WTC11 (cell line): ENCODE data around the gene RBM47. TPM values are rescaled to one million over a fixed set of nuclear protein-coding genes. Genes with fewer than 3 reads are reported as not detected.

ENCODE experiments used
- ATAC-seq: fragments of 200-7000 bp; cut with Tn5 transposase; 2 replicates; pipeline ENCODE4 v1.10.0; 2021; ENCODE audit warnings: mild to moderate bottlenecking, moderate library complexity
- CTCF ChIA-PET: fragments of 300-600 bp; sonication (Branson Sonifier 250); formaldehyde crosslinking; loops from one replicate; lab custom pipeline; 2021; ENCODE audit warnings: antibody characterized with exemption; lab: Charles Lee
- POLR2A ChIA-PET: fragments of 350-600 bp; sonication (Branson Sonifier 250); formaldehyde crosslinking; loops from one replicate; lab custom pipeline; 2021; ENCODE audit warnings: antibody characterized with exemption; lab: Charles Lee
- DNase-seq: peaks from one replicate; pipeline ENCODE4 v3.0.0; 2021; ENCODE audit warnings: low spot score
- H3K27ac Mint-ChIP-seq: 2 replicates; pipeline ENCODE4 v1.8.0; 2021; ENCODE audit warnings: mixed read lengths
- H3K27me3 Mint-ChIP-seq: 2 replicates; pipeline ENCODE4 v1.8.0; 2021; ENCODE audit warnings: low read depth, mild to moderate bottlenecking, moderate library complexity, mixed read lengths
- H3K36me3 Mint-ChIP-seq: 2 replicates; pipeline ENCODE4 v1.8.0; 2021; ENCODE audit warnings: mixed read lengths
- H3K4me1 Mint-ChIP-seq: 2 replicates; pipeline ENCODE4 v1.8.0; 2022; ENCODE audit warnings: mixed read lengths
- H3K4me3 Mint-ChIP-seq: 2 replicates; pipeline ENCODE4 v1.8.0; 2021; ENCODE audit warnings: mild to moderate bottlenecking, moderate library complexity, mixed read lengths
- H3K9me3 Mint-ChIP-seq: 2 replicates; pipeline ENCODE4 v1.8.0; 2021; ENCODE audit warnings: mixed read lengths
- CBFB ChIP-seq: sonication (generic); formaldehyde crosslinking; IDR thresholded peaks from 2 replicates; pipeline ENCODE4 v1.8.1; 2022; ENCODE audit warnings: mild to moderate bottlenecking, low read depth, missing genetic modification reagents
- JAZF1 ChIP-seq: fragments of 250-450 bp; sonication (Bioruptor Pico); IDR thresholded peaks from 2 replicates; pipeline ENCODE4 v1.9.0; 2021; ENCODE audit warnings: moderate library complexity, mild to moderate bottlenecking, inconsistent platforms
- JUN ChIP-seq: sonication (generic); formaldehyde crosslinking; IDR thresholded peaks from 2 replicates; pipeline ENCODE4 v1.8.0; 2023; ENCODE audit warnings: mild to moderate bottlenecking, missing genetic modification reagents
- KAT7 ChIP-seq: sonication (generic); formaldehyde crosslinking; IDR thresholded peaks from 2 replicates; pipeline ENCODE4 v1.8.1; 2023; ENCODE audit warnings: missing genetic modification reagents, mild to moderate bottlenecking, borderline replicate concordance
- NFE2L1 ChIP-seq: sonication (generic); formaldehyde crosslinking; IDR thresholded peaks from 2 replicates; pipeline ENCODE4 v1.8.1; 2023; ENCODE audit warnings: missing genetic modification reagents
- NFYB ChIP-seq: sonication (generic); formaldehyde crosslinking; conservative IDR thresholded peaks from 2 replicates; pipeline ENCODE4 v1.8.0; 2022; ENCODE audit warnings: low read depth, missing genetic modification reagents
- SMAD4 ChIP-seq: sonication (generic); formaldehyde crosslinking; IDR thresholded peaks from 2 replicates; pipeline ENCODE4 v1.8.0; 2022; ENCODE audit warnings: mild to moderate bottlenecking, missing genetic modification reagents
- SOX15 ChIP-seq: fragments of 250-450 bp; sonication (Bioruptor Pico); IDR thresholded peaks from 2 replicates; pipeline ENCODE4 v1.9.0; 2021; ENCODE audit warnings: mild to moderate bottlenecking
- TEAD1 ChIP-seq: sonication (generic); formaldehyde crosslinking; IDR thresholded peaks from 2 replicates; pipeline ENCODE4 v1.8.0; 2022; ENCODE audit warnings: mild to moderate bottlenecking, missing genetic modification reagents
- total RNA-seq: library from RNA; stranded (reverse); gene quantifications from 3 replicates; pipeline ENCODE4 v1.2.3, GENCODE V29; 2021
- TF ChIP-seq, protein P1 (sequence below): sonication (generic); formaldehyde crosslinking; IDR thresholded peaks from 2 replicates; pipeline ENCODE4 v1.8.0; 2022; ENCODE audit warnings: missing genetic modification reagents
- TF ChIP-seq, protein P2 (sequence below): sonication (generic); formaldehyde crosslinking; conservative IDR thresholded peaks from 2 replicates; pipeline ENCODE4 v1.8.1; 2023; ENCODE audit warnings: mild to moderate bottlenecking, low read depth, missing genetic modification reagents, moderate library complexity
- TF ChIP-seq, protein P3 (sequence below): fragments of 250-450 bp; sonication (Bioruptor Pico); IDR thresholded peaks from 2 replicates; pipeline ENCODE4 v1.9.0; 2021; ENCODE audit warnings: mild to moderate bottlenecking
- TF ChIP-seq, protein P4 (sequence below): sonication (generic); formaldehyde crosslinking; IDR thresholded peaks from 2 replicates; pipeline ENCODE4 v1.8.1; 2023; ENCODE audit warnings: mild to moderate bottlenecking, missing genetic modification reagents, borderline replicate concordance
- TF ChIP-seq, protein P5 (sequence below): sonication (generic); formaldehyde crosslinking; conservative IDR thresholded peaks from 2 replicates; pipeline ENCODE4 v1.8.1; 2022; ENCODE audit warnings: mild to moderate bottlenecking, missing genetic modification reagents

Gene RBM47
- total RNA-seq, 1 experiment from 2014 or later: 97.9 TPM

DNA sequence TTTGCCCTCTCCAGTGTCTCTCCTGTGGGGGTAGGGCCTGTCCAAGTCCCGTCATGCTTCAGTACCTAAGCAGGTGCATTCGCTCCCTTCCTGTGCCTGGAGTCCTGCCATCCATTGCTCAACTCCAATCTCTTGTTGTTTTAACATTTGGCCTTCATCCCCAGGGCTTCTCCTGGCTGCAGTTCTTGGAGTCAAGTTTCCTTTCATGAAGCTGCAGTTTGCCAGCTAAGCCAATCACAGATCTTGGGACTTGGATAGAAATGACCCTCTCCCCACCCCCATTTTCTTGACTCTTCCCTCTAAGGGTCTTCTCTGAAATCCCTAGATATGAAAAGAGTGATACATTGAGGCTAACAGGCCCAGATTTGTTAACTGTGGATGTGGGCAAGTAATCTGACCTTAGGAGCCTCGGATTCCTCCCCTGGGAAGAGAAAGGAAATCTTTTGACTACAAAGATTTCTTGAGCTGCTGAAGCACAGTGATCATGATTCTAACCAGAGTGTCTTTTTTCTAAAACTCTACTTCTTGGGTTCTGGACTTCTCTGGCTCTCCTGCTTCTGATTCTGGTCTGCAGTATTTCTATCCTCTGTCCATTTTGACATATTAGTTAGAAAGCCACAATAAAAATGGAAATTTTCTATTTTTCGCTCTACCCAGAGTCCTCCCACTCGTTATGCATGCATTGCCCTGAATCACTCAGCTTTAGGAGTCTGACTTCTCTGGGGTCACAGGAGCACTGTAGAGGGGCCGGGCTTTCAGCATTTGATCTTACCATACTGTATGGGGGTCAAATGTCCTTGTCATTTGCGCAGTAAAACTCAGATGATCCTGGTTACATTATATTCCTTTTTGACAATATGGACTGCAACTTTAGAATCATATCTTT is 233.5 kb downstream of the RBM47 start:
- no peaks in the 10 kb centered on the region; the same call in 1 of the 2 replicates for H3K27me3 Mint-ChIP-seq
- no peaks in the 10 kb centered on the region for H3K36me3 Mint-ChIP-seq
- DNase-seq (no peak), ATAC-seq (peak; percentile 86)
- peak; percentile 39 for TF ChIP-seq NFYB (CRISPR knock-in tag)
- TF ChIP-seq, protein P1, sequence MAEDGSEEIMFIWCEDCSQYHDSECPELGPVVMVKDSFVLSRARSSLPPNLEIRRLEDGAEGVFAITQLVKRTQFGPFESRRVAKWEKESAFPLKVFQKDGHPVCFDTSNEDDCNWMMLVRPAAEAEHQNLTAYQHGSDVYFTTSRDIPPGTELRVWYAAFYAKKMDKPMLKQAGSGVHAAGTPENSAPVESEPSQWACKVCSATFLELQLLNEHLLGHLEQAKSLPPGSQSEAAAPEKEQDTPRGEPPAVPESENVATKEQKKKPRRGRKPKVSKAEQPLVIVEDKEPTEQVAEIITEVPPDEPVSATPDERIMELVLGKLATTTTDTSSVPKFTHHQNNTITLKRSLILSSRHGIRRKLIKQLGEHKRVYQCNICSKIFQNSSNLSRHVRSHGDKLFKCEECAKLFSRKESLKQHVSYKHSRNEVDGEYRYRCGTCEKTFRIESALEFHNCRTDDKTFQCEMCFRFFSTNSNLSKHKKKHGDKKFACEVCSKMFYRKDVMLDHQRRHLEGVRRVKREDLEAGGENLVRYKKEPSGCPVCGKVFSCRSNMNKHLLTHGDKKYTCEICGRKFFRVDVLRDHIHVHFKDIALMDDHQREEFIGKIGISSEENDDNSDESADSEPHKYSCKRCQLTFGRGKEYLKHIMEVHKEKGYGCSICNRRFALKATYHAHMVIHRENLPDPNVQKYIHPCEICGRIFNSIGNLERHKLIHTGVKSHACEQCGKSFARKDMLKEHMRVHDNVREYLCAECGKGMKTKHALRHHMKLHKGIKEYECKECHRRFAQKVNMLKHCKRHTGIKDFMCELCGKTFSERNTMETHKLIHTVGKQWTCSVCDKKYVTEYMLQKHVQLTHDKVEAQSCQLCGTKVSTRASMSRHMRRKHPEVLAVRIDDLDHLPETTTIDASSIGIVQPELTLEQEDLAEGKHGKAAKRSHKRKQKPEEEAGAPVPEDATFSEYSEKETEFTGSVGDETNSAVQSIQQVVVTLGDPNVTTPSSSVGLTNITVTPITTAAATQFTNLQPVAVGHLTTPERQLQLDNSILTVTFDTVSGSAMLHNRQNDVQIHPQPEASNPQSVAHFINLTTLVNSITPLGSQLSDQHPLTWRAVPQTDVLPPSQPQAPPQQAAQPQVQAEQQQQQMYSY (CRISPR knock-in tag): 0 out of 2 replicates have a peak, but pooled peaks have one; percentile 13
- TF ChIP-seq, protein P2, sequence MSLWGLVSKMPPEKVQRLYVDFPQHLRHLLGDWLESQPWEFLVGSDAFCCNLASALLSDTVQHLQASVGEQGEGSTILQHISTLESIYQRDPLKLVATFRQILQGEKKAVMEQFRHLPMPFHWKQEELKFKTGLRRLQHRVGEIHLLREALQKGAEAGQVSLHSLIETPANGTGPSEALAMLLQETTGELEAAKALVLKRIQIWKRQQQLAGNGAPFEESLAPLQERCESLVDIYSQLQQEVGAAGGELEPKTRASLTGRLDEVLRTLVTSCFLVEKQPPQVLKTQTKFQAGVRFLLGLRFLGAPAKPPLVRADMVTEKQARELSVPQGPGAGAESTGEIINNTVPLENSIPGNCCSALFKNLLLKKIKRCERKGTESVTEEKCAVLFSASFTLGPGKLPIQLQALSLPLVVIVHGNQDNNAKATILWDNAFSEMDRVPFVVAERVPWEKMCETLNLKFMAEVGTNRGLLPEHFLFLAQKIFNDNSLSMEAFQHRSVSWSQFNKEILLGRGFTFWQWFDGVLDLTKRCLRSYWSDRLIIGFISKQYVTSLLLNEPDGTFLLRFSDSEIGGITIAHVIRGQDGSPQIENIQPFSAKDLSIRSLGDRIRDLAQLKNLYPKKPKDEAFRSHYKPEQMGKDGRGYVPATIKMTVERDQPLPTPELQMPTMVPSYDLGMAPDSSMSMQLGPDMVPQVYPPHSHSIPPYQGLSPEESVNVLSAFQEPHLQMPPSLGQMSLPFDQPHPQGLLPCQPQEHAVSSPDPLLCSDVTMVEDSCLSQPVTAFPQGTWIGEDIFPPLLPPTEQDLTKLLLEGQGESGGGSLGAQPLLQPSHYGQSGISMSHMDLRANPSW: no peak
- CTCF ChIA-PET: interaction anchor here (1.2 kb wide), 1 partner anchor 79 kb away, joined by 9 read pairs; no protein-coding TSS in a partner anchor
- H3K4me3 Mint-ChIP-seq: no peak overlapping the region
- peak overlapping the region; percentile 62 for H3K27ac Mint-ChIP-seq
- POLR2A ChIA-PET: no interaction called here
- H3K4me1 Mint-ChIP-seq: peaks cover 19% of the 10 kb centered on the region
- no peaks in the 10 kb centered on the region for H3K9me3 Mint-ChIP-seq

DNA sequence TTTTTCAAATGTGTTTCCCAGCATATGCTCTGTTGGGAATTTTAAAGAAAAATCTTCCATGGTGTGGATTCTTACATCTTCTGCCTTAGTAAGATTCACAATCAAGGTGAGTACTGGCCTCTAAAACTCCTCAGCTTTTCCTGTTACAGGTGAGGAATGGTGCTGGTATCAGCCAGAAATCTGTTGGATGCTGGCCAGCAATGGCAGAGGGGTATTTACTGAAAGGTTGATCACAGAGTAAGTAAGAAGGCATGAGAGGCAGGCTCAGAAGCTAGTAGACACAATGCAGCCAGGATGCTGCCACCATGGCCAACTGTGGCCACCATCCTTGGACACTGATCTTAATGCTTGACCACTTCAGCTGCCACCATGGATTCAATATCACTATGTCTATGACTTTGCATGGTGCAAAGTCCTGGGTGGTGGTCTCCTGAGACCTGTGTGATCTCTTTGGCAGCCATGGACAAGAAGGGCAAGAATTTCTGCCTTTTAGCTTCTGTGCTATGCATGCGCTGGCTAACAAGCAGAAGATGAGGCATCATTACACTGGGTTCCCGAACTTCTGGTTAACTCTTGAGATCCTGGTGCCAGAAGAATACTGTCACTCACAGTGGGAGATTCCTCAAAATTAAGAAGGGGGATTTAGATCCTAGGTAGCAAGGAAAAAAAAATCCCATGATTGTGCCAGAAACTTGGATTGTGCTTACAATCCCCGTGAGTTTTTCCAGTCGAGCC is 234.3 kb downstream of the RBM47 start:
- no peak for TF ChIP-seq KAT7 (CRISPR knock-in tag)
- TF ChIP-seq NFE2L1 (CRISPR knock-in tag): no peak
- TF ChIP-seq TEAD1 (CRISPR knock-in tag): no peak
- TF ChIP-seq, protein P3, sequence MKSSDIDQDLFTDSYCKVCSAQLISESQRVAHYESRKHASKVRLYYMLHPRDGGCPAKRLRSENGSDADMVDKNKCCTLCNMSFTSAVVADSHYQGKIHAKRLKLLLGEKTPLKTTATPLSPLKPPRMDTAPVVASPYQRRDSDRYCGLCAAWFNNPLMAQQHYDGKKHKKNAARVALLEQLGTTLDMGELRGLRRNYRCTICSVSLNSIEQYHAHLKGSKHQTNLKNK (CRISPR knock-in tag): no peak
- no peak for TF ChIP-seq JUN
- TF ChIP-seq, protein P4, sequence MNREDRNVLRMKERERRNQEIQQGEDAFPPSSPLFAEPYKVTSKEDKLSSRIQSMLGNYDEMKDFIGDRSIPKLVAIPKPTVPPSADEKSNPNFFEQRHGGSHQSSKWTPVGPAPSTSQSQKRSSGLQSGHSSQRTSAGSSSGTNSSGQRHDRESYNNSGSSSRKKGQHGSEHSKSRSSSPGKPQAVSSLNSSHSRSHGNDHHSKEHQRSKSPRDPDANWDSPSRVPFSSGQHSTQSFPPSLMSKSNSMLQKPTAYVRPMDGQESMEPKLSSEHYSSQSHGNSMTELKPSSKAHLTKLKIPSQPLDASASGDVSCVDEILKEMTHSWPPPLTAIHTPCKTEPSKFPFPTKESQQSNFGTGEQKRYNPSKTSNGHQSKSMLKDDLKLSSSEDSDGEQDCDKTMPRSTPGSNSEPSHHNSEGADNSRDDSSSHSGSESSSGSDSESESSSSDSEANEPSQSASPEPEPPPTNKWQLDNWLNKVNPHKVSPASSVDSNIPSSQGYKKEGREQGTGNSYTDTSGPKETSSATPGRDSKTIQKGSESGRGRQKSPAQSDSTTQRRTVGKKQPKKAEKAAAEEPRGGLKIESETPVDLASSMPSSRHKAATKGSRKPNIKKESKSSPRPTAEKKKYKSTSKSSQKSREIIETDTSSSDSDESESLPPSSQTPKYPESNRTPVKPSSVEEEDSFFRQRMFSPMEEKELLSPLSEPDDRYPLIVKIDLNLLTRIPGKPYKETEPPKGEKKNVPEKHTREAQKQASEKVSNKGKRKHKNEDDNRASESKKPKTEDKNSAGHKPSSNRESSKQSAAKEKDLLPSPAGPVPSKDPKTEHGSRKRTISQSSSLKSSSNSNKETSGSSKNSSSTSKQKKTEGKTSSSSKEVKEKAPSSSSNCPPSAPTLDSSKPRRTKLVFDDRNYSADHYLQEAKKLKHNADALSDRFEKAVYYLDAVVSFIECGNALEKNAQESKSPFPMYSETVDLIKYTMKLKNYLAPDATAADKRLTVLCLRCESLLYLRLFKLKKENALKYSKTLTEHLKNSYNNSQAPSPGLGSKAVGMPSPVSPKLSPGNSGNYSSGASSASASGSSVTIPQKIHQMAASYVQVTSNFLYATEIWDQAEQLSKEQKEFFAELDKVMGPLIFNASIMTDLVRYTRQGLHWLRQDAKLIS (CRISPR knock-in tag): no peak
- TF ChIP-seq, protein P5, sequence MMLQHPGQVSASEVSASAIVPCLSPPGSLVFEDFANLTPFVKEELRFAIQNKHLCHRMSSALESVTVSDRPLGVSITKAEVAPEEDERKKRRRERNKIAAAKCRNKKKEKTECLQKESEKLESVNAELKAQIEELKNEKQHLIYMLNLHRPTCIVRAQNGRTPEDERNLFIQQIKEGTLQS (CRISPR knock-in tag): no peak
- no peak for TF ChIP-seq JAZF1 (CRISPR knock-in tag)
- TF ChIP-seq CBFB (CRISPR knock-in tag): no peak
- no peak for TF ChIP-seq SMAD4 (CRISPR knock-in tag)
- no peak for TF ChIP-seq SOX15 (CRISPR knock-in tag)
- H3K4me1 Mint-ChIP-seq: peaks cover 19% of the 10 kb centered on the region
- H3K4me3 Mint-ChIP-seq: no peak overlapping the region
- no peaks in the 10 kb centered on the region for H3K36me3 Mint-ChIP-seq
- H3K27me3 Mint-ChIP-seq: no peaks in the 10 kb centered on the region
- H3K27ac Mint-ChIP-seq: no peak overlapping the region
- ChIA-PET POLR2A (no interaction called here), CTCF (interaction anchor here (1.2 kb wide), 1 partner anchor 78 kb away, joined by 9 read pairs; no protein-coding TSS in a partner anchor)
- no peak for DNase-seq
- no peaks in the 10 kb centered on the region for H3K9me3 Mint-ChIP-seq
- no peak for ATAC-seq
